CD4-positive, alpha-beta T cell treated with Interleukin-4 for 1 hour (primary cell): Measurements from ENCODE around the gene CREB3L1.
A peak's percentile ranks its signal among the peaks of the same experiment; 100 is the strongest.

Experiments used
- DNase-seq, 2 donors: peaks; one replicate each; pipeline ENCODE4 v3.0.0-alpha.2; 2020 to 2022

The CREB3L1 gene, protein sequence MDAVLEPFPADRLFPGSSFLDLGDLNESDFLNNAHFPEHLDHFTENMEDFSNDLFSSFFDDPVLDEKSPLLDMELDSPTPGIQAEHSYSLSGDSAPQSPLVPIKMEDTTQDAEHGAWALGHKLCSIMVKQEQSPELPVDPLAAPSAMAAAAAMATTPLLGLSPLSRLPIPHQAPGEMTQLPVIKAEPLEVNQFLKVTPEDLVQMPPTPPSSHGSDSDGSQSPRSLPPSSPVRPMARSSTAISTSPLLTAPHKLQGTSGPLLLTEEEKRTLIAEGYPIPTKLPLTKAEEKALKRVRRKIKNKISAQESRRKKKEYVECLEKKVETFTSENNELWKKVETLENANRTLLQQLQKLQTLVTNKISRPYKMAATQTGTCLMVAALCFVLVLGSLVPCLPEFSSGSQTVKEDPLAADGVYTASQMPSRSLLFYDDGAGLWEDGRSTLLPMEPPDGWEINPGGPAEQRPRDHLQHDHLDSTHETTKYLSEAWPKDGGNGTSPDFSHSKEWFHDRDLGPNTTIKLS

DNA sequence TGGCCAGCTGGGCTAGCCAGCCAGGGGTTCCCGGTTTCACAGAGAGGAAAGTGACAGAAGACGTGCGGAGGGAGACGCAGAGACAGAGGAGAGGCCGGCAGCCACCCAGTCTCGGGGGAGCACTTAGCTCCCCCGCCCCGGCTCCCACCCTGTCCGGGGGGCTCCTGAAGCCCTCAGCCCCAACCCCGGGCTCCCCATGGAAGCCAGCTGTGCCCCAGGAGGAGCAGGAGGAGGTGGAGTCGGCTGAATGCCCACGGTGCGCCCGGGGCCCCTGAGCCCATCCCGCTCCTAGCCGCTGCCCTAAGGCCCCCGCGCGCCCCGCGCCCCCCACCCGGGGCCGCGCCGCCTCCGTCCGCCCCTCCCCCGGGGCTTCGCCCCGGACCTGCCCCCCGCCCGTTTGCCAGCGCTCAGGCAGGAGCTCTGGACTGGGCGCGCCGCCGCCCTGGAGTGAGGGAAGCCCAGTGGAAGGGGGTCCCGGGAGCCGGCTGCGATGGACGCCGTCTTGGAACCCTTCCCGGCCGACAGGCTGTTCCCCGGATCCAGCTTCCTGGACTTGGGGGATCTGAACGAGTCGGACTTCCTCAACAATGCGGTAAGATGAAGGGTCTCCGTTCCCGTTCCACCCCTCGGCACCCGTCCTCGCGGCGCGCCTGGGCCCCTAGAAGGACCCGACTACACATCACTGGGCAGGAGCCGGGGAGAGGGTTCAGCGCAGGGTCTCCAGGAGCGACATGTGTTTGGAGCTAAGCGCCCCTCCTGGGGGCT is at the start of gene CREB3L1:
CREB3L1 (plus strand) TSS at position 41 of the 765 bp plus-strand sequence; CDS start at position 491, 450 bp downstream.
- DNase-seq, result no peak

- no peak for DNase-seq
Measured at GRCh38 chr11:46229230-46229629, 48.2 kb upstream of the CREB3L1 start.

DNA sequence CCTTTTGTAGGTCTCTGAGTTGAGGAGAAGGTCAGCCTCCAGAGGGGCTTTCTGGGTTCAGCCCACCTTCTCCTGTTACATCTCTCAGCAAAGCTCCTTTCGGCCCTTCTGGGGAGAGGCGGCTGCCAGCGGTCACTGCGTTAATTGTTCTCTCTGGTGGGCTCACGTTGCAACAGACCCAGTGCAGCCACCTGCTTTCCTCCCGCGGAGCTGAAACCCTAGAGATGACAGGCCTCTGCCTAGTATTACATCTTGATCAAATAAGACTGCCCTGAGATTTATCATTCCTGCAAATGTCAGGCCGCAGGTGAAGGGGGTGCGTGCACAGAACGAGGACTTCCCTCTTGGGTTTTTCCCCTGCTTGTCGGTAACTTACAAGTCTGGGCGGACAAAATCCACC is 43.2 kb upstream of the CREB3L1 start:
- DNase-seq, result no peak

GRCh38 chr11:46235777-46236688 is 41.4 kb upstream of the CREB3L1 start:
- no peak for DNase-seq

DNA sequence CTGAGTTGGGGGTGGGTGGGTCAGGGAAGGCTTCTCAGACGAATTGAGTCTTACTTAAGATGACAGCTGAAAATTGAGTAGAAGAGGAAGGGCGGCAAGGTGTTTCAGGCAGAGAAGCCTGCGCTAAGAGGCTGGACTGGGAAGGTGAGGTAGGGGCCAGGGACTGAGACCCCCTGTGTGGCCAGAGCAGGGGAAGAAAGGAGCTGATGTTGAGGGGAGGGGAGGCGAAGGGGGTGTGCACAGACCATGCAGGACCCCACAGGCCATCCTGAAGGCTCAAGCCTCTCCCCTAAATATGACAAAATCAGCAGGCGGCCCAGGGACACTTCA is 40.6 kb upstream of the CREB3L1 start:
- no peak for DNase-seq

DNA sequence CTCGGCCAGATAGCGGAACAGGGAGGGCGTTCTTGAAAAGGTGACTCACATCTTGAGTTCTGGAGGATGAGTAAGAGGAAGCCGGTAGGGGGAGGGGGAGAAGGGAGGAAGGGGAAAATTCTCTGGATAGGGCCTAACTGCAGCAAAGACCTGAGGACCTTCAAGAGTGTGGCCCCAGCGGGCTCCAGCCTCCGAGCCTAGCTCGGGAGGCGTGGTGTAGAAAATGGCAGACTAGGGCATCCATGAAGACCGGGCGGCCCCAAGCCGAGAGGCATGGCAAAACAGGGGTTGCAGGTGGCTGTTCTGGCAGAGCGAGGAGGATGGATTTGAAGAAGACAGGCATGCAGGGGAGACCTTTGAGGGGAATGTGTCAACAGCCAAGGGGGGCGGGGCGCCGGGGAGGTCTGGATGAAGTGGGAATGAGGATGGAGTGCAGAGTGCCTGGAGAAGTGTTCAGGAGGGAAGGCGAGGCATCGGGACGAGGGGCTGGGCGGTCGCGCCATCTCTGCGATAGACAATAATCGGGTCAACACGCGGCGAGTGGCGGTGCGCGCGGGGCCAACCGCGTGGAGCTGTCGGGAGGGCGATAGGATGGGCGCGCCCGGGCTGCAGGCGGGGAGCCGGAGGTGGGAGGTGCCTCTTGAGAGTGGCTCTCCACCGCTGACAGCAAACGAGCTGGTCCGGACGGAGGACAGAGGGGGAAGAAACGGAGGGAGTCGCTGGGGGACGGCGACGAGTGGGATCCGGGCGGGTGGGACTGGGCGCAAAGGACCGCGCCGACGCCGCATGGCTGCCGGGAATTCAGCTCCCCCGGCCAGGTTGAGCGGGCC is 40.0 kb upstream of the CREB3L1 start:
- DNase-seq, result peak; percentile 42 to 75

DNA sequence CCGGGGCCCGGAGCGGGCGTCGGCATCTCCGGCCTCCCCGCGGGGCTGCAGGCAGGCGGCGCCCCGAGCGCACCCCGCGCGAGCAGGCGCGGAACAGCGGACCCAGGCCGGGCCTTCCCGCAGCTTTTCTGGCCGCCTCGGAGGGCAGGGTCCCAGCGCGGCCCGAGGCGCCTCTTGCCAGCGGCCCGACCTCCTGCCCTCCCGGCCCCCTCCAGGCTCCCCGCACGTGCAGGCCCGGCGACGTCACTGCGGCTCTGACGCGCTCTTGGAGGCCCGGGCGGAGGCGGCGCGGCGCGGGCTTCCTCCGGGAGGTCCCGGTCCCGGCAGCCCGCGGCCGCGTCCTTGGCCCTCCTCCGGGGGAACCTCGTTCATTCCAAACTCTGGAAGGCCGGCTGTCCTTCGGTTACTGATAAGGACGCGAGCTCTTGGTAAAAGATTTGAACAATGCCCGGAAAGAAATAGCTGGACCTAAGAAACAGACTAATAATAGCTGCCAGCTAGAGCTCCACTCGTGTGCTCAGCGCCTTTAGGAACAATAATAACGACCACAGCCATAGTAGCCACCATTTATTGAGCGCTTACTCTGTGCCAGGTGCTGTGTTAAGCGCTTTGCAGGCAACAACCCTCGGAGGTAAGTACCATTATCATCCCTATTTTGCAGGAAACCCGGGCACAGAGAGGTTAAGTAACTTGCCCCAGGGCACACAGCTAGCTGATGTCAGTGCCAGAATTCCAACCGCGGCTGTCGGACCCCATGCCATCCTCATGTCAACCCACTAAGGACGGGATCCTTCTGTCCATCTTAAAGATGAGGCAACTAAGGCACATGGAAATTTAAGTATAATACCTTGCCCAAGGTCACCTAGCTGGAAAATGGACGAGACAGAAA is 39.1 kb upstream of the CREB3L1 start:
- peak; percentile 49 to 53 for DNase-seq

DNA sequence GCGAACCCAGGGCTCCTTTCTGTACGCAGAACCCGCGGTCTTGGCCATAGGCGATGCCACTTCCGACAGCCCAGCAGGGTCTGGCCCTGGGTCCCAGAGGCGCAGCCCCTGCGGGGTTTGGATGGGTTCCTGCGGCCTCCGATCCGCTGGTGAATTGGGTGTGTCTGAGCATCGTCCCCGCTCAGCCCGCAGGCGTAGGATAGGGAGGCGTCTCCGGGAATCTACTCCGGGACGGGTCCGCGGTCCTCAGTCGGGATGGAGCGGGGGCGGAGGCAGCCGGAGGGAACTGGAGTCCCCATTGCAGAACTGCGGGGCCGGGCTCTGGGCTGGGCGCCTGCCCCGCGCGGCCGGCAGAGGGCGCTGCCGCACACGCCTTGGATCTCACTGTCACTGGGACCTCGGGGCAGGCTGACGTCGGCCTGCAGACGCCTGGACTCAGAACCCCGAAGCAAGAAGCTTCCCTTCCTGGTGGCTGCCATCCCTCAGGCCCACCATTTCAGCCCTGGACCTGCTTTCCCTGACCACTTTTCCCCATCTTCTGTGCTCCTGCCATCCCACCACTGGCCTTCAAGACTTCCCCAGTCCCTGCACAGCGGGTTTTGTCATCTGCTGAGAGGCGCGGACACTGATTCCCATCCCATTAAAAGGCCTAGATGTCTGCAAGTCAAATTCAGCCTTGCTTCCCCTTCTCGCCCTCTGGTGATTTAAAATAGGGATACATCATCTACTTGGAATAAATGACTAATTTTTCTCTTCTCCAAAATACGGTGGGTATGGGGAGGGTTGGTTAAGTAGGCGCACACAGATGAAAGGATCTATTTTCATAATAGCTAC is 38.3 kb upstream of the CREB3L1 start:
- peak; percentile 82 to 83 for DNase-seq

- no peak for DNase-seq
Measured at GRCh38 chr11:46239801-46240061, 37.7 kb upstream of the CREB3L1 start.

GRCh38 chr11:46240371-46240770 is 37.1 kb upstream of the CREB3L1 start:
- DNase-seq, result no peak

GRCh38 chr11:46240861-46241260 is 36.6 kb upstream of the CREB3L1 start:
- DNase-seq, result no peak

DNA sequence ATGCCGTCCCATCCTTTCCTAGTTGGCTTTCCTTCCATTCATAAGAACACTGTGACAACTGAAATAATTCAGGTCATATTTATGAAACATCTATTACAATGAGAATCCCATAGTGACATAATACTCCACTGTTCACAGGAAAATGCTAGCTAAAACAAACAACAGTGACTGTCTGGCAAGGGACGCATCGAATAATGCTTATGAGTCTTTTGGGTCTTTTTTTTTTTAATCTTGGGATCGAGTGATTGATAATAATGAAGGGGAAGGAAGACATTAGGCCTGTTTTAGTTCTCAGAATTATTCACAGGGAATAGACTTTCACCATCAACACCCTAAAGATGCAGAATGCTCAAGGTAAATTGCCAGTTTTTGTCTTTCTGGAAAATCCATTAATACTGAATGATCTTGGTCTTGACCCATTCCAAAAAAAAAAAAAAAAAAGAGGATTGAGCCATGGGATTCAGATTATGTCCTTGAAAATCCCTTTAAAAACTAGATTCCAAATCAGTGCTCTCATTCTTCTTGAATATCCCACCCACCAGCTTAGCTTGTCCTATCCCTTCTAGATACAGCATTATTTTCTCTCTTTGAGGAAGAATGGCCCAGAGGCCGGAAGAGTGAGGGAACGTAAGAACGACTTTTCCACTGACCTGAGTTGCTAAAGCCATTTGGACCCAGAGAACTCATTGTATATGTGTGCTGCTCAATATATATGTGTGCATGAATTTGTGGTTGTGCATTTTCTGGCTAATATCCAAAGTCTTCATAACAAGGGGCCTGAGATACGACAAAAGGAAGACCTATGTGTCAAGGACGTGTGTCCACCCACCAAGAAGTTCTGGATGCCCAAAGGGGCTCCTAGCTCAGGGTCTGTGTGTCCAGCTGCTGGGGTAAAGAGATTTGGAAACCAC is 35.2 kb upstream of the CREB3L1 start:
- no peak for DNase-seq

GRCh38 chr11:46242952-46243795 is 34.3 kb upstream of the CREB3L1 start:
- DNase-seq, result peak; percentile 87 to 88

GRCh38 chr11:46243796-46244109 is 33.7 kb upstream of the CREB3L1 start:
- DNase-seq, result no peak

- no peak for DNase-seq
Measured at GRCh38 chr11:46246521-46246920, 30.9 kb upstream of the CREB3L1 start.

DNA sequence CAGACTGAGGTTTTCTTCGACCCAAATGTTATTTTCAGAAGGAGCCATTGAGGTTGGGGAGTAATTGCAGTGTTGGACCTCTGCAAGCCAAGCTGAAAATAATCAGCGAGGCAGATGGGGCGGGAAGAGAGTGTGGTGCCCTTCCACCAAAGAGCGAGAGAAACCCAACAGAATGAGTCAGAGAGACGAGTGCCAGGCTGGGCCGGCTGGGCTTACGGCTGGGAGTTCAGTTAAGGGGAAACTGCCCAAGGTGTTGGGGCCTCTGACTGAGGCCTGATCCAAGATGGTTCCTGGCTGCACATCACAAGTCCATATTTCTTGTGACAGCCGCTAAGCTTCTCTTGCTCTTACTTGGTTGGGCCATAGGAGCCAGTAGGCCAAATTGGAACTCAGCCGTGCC is 30.4 kb upstream of the CREB3L1 start:
- DNase-seq, result no peak

DNA sequence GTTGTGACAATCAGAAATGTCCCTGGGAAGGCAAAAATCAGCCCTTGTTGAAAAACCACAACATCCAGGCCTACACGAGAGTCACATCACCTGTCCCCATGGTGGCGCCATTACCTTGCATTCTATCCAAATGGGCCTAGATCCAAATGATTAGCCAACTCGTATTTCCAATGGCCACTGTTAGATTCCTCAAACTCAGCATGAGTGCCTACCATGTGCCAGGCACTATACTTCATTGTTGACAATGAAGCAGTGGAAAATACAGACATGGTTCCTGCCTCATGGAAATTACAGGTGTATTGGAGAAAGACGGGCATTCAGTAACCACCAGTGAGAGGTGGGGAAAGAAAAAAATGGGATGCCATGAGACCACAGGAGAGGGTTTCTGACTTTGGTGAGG is 29.8 kb upstream of the CREB3L1 start:
- peak; percentile 24 to 48 for DNase-seq
